ENCODE data around the gene CD63.

Gene CD63

DNA sequence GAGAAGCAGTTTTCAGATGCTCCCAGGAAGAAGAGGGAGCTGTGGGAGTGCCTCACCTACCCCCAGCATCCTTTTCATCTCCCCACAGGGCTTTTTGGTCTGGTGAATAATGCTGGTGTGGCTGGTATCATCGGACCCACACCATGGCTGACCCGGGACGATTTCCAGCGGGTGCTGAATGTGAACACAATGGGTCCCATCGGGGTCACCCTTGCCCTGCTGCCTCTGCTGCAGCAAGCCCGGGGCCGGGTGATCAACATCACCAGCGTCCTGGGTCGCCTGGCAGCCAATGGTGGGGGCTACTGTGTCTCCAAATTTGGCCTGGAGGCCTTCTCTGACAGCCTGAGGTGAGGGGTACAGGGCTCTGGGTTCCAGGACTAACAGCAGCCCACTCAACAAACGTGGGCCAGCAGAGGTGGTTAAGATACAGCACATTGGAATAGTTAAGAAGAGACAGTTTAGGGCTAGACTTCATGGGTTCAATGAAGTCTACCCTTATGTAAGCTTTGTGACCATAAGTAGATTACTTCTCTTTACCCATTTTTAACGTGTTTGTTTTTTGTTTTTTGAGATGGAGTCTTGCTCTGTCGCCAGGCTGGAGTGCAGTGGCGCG, 7.1 kb downstream of the CD63 start:
- no peak for FAIRE-seq
- no peak for DNase-seq (ENCODE audit: low spot score)

DNA sequence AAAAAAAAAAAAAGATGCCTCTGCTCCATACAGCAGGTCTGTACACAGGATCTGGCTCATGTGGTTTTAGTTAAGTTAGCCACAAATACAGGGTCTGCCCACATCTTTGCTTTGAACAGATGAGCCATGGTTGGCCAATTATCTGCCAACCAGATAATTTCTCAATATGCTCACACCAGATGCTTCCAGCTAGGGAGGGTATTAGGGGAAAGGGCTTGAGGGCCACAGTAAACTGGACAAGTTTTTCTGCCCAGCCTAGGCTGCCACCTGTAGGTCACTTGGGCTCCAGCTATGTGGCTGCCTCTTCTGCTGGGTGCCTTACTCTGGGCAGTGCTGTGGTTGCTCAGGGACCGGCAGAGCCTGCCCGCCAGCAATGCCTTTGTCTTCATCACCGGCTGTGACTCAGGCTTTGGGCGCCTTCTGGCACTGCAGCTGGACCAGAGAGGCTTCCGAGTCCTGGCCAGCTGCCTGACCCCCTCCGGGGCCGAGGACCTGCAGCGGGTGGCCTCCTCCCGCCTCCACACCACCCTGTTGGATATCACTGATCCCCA, 7.8 kb downstream of the CD63 start:
- peak; percentile 95 for DNase-seq (ENCODE audit: low spot score)

GRCh38 chr12:55720071-55720564, 8.7 kb downstream of the CD63 start, which contains the start of gene RDH5:
RDH5 (plus strand) TSS chr12:55720393; CDS start chr12:55721185, 792 bp downstream.
- DNase-seq (ENCODE audit: low spot score) (peak; percentile 83), FAIRE-seq (peak; percentile 57)

More for the DNA sequence above, 7.8 kb downstream of the CD63 start:
- FAIRE-seq: peak; percentile 75

GRCh38 chr12:55719371-55719770, 9.4 kb downstream of the CD63 start:
- DNase-seq (ENCODE audit: low spot score): no peak
- no peak for FAIRE-seq

DNA sequence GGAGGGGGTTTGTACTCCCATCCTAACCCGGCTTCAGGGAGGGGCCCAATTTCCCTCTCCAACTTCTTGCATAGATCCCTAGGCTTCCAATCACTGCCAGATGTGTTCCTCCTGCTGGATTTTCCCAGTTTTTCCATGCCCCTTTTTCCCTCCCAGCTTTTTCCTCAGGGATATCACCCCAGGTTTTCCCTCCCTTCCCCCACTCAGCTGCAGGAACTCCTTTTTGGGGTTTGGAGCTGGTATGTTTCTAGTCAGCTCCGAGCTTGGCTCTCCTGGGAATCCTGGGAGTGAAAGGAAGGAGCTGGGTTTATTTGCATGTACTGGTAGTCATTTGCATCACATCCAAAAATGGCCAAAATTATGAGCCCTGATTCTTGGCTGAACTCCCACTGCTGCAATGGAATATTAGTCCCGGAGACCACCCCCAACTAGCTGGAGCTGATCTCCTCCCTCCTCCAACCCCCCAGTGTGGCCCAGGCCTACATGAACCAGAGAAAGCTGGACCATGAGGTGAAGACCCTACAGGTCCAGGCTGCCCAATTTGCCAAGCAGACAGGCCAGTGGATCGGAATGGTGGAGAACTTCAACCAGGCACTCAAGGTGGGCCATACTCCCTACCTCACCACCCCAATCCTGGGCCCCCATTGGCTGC, 10.1 kb downstream of the CD63 start:
- FAIRE-seq: no peak
- DNase-seq (ENCODE audit: low spot score): no peak

- DNase-seq (ENCODE audit: low spot score): no peak
- FAIRE-seq: no peak
Measured at GRCh38 chr12:55718015-55718414, 10.8 kb downstream of the CD63 start.

- DNase-seq (ENCODE audit: low spot score) (peak; percentile 84), FAIRE-seq (peak; percentile 68)
Measured at GRCh38 chr12:55717011-55718007, 11.5 kb downstream of the CD63 start.

DNA sequence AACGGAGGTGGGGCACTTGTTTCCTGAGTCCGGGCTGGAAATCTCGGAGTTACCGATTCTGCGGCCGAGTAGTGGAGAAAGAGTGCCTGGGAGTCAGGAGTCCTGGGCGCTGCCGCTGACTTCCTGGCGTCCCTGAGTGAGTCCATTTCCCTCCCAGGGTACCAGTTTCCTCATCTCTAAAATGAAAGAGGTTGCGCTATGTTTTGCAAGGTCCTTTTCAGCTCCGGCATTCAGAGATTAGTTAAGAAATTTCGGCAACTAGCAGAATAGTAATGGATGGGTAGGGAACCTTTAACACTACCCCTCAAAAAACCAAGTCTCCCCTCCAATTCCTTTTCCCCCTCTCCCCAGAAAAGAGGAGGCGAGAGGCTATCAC, 12.2 kb downstream of the CD63 start:
- DNase-seq (ENCODE audit: low spot score): no peak

DNA sequence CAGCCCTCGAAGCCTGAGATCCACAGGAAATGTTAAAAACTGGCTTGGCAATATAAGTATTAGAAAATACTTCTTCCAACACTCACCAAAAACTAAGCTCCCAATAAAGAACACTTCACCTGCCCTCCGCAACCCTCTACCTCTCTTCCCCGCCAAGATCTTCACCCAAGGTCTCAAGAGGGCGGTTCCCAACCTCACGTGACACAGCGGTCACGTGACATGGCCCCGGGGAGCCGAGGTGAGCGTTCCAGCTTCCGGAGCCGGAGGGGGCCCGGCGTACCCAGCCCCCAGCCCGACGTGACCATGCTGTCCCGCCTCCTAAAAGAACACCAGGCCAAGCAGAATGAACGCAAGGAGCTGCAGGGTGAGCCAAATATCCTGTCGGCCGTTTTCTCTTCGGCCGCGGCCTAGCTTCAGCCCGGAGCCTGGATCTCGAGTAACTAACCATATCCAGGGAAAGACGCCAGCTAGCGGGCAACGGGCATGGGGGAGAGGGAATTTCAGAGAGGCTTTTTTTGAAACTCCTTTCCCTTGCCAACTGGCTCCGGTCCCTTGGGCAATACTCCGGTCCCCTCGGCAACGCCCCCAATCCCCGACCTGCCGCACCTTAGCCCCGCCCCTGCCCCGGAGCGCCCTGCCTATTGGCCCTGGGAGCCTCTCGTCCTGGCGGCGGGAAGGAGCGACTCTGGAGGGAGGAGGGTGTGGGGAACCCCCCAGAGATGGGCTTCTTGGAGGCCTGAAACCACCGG, 12.8 kb downstream of the CD63 start, which contains the start of gene BLOC1S1:
TSS of gene BLOC1S1 (plus strand) at position 214 of the 749 bp plus-strand sequence. CDS start at position 220, 6 bp downstream.
- DNase-seq (ENCODE audit: low spot score): peak; percentile 69
- FAIRE-seq: no peak

More for the DNA sequence above, 12.2 kb downstream of the CD63 start:
- no peak for FAIRE-seq

DNA sequence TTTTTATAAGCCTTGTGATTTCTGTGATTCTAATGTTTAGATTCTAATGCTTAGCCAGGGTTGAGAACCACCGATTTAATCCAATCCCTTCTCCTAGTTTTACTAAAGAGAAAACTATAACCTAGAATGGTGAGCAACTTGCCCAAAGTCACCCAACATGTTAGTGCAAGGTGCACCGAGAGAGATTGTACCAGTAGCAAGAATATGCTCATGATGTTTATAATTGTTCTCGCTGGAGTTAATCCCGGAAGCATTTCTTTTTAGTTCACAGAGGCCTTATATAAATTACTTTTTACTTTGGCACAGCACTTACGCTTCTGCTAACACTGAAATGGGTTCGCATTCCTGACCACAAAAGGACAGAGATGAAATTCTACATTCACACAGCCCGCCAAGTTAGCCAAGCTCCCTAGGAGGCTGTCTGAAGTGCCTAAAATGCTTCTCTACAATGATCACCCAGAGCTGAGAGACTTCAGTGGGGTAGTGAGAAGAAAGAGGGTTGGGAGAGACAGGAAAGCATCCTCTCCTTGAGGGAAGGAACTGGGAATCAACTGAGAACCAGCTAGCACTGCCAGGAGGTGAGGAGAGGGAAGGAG, 13.5 kb downstream of the CD63 start:
- DNase-seq (ENCODE audit: low spot score) (no peak), FAIRE-seq (no peak)

GRCh38 chr12:55713721-55714120, 15.1 kb downstream of the CD63 start:
- no peak for FAIRE-seq
- DNase-seq (ENCODE audit: low spot score): peak; percentile 43

- DNase-seq (ENCODE audit: low spot score): no peak
- FAIRE-seq: no peak
Measured at GRCh38 chr12:55712700-55713415, 16.0 kb downstream of the CD63 start.

DNA sequence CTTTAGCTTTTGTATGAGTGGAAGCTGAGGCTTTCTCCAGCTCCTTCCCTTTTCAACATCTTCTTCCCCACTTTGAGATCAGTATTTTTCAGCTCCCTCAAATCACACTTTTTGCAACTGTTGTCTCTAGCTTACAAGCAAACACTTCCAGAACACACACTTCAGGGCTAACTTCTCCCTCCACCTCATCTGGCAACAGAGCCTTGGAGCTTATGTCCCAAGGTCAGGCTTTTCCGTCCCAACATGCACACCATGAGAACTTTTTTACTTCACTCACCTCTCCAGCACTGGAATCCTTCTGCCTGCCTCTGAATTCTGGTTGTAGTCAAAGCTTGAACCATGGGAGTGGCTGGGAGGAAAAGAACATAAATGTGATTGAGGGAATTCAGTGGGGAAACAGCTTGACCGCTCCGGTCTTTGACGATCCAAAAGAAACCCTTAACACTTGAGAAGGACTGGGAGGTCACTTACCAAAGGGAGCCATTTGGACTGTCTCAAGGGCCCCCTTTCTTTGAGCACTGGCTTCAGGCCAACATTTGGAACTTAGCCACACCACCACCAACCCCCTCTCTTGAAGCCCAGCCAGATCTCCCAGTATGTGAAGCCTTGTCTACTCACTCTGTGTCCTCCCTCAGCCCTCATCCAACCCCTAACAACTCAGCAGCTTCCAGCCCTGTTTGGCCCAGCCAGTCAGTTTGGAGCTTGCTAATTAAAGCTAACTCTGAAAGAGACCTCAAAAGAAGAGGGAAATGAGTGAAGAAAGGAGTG, 16.8 kb downstream of the CD63 start:
- FAIRE-seq (no peak), DNase-seq (ENCODE audit: low spot score) (no peak)

GRCh38 chr12:55708695-55709233, 20.0 kb downstream of the CD63 start:
- DNase-seq (ENCODE audit: low spot score) (no peak), FAIRE-seq (no peak)

- no peak for FAIRE-seq
- DNase-seq (ENCODE audit: low spot score): no peak
Measured at GRCh38 chr12:55707841-55708694, 20.7 kb downstream of the CD63 start, which contains the start of gene ITGA7. ITGA7 (minus strand) TSS chr12:55707904; CDS start chr12:55707682, 222 bp downstream.

DNA sequence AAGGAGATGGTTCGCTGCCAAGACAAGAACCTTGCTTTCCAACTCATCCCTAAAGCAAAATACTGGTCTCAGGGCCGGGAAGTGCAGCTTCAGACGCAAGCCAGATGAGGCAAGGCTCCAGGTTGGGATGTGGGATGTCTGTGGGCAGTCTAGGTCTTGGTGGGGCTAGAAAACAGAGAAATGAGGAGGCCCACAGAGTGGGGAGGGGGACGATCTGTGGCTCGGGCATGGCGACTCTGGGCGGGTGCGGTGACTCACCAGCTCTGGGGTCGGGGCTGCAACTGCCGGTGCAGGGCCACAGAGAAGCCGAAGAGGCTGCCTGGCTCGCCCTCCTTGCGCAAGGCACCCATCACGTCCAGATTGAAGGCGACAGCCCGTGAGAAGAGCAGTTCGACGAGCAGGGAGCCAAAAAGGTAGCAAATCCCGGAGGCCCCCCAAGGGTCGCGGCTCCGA, 21.6 kb downstream of the CD63 start:
- no peak for DNase-seq (ENCODE audit: low spot score)
- FAIRE-seq: no peak

DNA sequence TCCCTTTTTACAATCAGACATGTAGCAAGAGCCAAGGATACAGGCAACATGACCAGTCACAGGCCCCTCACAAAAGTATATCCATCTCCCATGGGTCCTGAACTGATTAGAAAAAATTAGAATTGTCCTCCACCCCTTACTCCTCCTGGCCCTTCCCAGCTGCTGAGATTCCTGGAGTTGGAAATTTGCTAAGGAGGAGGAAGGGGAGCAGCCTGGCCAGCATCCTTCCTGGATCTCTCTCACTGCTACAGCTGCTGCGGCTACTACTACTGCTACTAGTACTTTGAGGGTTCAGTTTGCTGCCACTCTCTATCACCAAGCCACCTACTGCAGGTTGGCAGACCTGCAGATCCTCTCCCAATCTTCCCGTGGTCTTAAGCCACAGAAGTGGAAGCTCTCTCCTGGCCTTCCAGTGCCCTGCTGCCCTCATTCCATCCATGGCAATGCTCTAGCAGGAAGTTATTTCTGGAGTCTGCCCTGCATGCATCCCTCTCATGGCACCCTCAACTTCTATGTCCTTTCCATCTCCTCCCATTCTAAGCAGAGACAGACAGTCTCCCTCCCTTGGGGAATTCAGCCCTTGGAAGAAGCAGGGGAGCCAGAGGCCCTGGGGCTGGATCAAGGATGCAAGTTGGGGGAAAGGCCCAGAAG, 22.1 kb downstream of the CD63 start:
- FAIRE-seq: no peak
- no peak for DNase-seq (ENCODE audit: low spot score)
